GM18858 (cell line): Measurements from ENCODE around the gene INPP5E.

Source experiments
- ATAC-seq: cut with Tn5 transposase; IDR thresholded peaks from one replicate; pipeline ENCODE4 v1.9.1; 2021; ENCODE audit not compliant: unreplicated experiment

INPP5E gene

DNA sequence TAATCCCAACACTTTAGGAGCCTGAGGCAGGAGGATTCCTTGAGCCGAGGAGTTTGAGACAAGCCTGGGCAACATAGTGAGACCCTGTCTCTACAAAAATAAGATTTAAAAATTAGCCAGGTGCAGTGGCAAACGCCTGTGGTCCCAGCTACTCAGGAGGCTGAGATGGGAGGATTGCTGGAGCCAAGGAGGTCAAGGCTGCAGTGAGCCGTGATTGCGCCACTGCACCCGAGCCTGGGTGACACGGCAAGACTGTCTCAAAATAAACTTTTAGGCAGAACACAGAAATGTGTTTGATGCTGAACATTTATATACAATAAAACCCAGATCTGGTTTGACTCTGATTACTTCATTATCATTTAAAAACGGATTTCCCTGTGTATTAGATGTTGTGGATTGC is 34.2 kb downstream of the INPP5E start:
- ATAC-seq = no peak

- no peak for ATAC-seq
Measured at GRCh38 chr9:136404801-136405136, 34.9 kb downstream of the INPP5E start.

- ATAC-seq = no peak
Measured at GRCh38 chr9:136403915-136404800, 35.5 kb downstream of the INPP5E start.

GRCh38 chr9:136403538-136403914 is 36.1 kb downstream of the INPP5E start:
- ATAC-seq = no peak

DNA sequence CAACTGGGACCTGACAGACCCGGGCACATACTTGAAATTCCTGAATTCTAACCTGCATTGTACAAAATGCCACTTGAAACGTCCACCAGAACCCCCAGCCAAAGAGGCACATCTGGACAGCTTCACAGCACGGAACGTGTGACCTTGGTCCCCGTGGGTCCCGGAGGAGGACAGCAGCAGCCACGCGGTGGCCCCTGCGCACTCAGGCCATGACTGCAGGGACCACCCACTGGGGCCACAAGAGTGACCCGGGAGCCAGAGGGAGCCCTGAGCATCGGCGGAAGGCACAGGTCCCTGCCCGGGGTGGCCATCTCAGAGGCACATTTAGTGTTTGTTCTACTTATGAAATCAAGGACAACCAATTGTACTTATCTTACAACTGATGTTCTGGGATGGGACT is 37.6 kb downstream of the INPP5E start:
- no peak for ATAC-seq

DNA sequence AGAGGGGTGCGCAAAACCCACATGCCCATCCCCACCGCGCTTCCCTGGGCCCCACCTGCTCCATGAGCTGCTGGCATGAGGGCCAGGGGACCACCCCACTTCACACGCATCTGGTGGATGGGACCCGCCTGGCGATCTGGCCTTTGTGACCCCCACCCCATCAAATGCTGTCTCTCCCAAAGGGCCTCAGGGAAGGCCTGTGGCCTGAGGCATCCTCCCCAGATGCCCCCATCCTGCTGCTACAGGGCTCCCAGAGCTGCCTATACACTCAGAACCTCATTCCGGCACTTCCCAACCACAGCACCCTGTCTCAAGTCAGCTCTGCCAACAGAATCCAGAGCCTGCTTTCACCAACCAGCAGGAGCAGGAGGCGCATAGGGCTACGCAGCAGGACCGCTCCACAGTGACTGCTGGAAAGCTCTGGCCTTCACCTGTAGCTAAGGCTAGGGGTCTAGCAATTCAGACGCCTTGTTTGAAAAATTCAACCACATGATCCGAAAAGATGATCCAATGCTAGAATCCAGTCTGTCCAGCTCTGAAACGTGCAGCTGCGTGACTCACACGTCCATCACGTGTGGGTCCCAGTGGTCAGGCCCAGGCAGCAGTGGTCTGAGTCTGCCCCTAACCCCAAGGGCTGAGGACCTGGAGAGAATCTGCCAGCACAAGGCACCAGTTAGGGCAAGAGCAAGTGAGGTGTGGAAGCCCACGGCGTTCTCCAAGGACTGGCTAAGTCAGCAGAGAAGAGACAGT is 38.3 kb downstream of the INPP5E start:
- ATAC-seq = no peak

GRCh38 chr9:136400038-136400834 is 39.4 kb downstream of the INPP5E start, which contains the start of gene SNAPC4:
TSS of gene SNAPC4 (minus strand) at chr9:136400170. CDS start at chr9:136398428, 1,742 bp downstream.
- ATAC-seq = peak; percentile 54

DNA sequence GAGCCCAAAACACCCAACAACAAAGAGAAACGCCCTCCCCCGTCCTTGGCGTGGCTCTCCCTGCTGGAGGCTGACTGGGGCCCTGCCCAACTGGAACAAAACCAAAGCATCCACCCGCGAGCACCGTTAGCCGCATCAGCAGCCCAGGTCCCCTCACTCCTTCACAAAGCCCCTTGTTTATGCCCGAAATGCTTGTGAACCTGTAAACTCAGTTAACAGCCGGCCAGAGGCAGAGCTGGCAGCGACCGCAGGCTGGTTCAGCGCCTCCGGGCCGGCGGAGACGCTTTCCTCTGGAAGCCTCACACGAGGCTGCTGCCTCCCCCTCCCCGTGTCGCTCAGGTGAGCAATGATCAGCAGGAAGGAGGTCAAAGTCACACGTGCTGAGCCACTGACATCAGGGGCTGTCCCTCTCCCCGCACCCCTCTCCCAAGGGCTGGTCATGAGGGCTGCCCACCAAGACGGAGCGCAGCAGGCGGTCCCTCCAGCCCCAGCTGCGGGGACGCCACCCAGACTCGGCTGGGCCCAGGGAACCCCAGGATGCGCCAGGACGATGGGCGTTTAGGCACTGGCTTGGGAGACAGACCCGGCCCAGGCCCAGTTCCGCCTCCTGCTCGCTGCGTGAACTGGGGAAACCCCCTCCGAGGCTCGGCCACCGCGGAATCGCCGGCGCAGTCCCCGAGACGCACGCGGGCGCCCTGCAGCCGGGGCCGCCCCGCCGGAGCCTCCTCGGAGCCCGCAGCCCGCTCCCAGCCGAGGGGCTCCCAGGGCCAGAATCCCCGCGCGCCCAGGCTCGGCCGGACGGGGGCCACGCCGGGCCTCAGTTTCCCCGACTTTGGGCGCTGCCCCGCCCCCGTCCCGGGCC is 40.2 kb downstream of the INPP5E start:
- ATAC-seq = peak; percentile 5

- no peak for ATAC-seq
Measured at GRCh38 chr9:136398286-136398685, 41.4 kb downstream of the INPP5E start.

DNA sequence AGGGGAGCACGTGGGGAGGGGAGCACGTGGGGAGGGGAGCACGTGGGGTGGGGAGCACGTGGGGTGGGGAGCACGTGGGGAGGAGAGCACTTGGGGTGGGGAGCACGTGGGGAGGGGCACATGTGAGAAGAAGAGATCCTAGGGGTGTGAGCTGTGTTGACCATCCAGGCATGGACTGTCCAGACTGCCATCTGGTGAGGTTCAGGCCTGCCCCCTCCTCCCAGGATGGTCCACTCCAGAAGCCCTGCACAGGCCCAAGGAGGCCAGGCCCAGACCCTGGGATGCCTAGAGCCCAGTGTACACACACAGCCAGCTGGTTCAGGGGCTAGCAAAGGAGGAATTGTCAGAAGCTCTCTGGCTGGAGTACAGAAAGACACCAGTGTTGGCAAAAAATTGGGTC is 42.0 kb downstream of the INPP5E start:
- ATAC-seq = no peak

- ATAC-seq = no peak
Measured at GRCh38 chr9:136396219-136396515, 43.5 kb downstream of the INPP5E start.

DNA sequence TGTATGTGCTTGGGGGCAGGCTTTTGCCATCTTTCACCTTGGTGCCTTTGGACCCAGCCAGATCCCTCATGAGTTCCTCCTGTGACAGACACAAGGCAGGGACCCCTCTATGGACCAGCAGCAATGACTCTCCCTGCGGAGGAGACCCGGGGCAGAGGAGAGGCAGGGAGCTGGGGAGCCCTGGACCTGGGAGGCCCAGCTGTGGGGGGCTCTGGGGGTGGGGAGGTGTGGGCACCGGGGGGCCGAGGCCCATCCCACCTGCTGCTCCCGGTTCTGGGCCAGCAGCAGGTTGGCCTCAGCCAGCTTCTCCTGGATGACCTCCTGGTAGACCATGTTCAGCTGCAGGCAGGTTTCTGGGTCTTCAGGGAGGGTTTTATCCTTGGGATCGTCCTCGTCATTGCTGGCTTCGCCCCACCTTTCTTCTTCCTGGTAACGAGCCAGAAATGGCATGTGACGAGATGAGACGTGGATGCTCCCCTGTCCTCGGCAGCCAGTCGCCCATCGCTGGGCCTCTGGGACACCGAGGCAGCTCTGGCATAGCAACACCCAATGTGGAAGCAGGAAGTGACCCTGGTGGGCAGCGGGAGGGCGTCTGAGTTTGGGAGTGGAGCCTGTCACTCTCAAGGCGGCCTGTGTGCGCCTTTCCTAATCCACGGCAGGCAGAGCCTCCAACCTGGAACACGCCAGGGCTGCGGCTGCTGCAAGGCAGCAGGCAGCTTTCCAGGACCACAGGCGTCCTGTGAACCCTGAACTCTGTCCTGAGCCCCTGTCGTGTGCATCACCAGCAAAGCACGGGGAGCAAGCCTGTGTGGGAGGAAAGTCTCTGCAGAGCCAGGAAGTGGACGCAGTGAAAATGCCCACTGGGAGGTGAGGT is 44.1 kb downstream of the INPP5E start:
- no peak for ATAC-seq

- ATAC-seq = no peak
Measured at GRCh38 chr9:136395020-136395340, 44.7 kb downstream of the INPP5E start.

DNA sequence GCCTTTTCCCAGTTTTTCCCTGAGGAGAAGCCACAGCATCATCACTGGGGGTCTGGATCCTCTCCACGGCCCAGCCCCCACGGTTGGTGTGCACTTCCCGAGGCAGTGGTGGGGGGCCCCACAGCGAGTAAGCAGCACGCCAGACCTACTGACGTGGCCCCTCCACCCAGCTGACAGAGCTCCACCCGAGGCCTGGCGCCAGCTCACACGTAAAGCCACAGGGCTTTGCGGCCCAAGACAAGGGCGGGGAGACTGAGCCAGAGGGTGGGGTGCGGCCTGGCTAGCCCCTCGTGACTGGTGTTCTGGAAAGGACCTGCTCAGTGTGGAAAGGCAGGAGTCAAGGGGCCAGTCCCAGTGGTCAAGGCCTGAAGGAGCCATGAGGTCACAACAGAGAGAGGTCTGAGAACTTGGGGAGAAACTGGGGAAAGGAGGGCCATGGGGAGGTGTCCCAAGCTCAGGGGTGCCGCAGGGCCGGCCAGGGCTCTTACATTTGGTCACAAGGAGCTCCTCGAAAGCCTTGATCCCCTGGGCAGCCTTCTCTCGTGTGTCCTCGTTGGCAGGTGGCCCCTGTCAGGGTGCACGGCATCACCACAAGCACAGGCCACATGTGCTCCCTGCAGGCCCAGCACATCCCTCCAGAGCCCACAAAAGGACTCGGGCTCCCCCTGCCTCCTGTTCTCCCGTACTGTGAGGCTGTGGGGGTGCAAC is 45.2 kb downstream of the INPP5E start:
- no peak for ATAC-seq

DNA sequence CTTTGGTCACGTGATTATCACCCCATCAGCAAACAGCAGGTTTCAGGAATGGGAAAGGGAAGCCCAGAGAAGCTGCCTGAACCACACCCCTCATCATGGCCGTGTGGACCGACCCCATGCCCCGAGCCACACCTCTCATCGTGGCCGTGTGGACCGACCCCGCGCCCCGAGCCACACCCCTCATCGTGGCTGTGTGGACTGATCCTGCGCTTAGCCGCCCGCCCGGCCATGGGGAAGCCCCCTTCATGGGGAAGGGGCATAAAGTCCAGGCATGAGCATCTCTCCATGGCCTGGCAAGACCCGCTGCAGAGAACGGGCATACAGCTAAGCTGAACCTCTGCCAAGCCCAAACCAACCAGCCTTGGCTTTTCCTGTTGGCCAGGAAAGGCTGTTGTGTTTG is 46.1 kb downstream of the INPP5E start:
- no peak for ATAC-seq

GRCh38 chr9:136392538-136393449 is 46.9 kb downstream of the INPP5E start:
- no peak for ATAC-seq

DNA sequence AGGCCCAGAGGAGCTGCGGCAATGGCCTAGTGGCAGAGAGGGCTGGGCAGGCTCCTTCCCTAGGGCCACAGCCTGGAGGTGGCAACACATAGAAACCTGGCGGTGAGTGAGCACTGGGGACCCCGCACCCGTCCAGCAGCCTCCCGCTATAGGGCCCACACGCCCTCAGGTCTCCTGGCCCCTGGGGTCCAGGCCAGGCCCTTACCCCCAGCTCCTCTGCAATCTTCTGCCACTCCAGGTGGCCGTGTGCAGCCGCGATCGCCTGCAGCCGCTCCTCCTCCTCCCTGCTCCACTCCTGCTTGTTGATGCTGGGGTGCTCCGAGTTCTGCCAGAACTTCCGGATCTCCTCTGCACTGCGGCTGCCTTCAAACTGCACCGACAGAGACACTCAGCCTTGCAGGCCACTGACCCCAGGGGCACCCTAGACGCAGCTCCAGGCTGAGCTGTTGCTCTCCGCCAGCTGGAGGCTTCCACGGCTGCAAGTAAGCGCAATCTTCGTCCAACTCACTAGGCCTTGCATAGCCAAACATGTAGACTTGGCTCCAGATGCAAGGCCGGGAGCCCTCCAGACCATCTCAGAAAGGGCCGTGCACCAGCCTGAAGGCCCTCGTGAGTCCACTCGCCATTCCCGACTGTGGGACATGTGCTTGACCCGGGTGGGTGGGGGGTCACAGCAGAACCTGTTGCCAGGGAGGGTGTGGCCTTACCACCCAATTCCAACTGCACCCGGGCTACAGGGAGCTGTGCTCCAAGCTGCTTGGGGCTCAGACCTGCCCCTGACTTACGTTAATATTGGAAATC is 47.7 kb downstream of the INPP5E start:
- no peak for ATAC-seq
